Stimulated activated effector memory CD8-positive, alpha-beta T cell treated with anti-CD3 and anti-CD28 coated beads, Interleukin-12 subunit alpha, Interleukin-12 subunit beta, amount 100 ng/mL, for 72 hours (primary cell): ENCODE data around the gene FAM241A.
"Not testable (repeated sequence)": the region's sequence is repeated elsewhere in the genome, so short reads cannot be mapped to it uniquely, and the experiment has no call there.

Experiments used
- ATAC-seq: fragments of 150-1000 bp; cut with Tn5 transposase; 2 replicates; pipeline ENCODE4 v1.10.0; 2021
- DNase-seq, 2 donors: peaks; one replicate each; pipeline ENCODE4 v3.0.0; 2021 to 2022; ENCODE audit warnings: low spot score in 2 of 2
- H3K27ac Mint-ChIP-seq: one replicate; pipeline ENCODE4 v1.8.0; 2022; ENCODE audit warnings: mild to moderate bottlenecking, mixed read lengths
- H3K36me3 Mint-ChIP-seq: one replicate; pipeline ENCODE4 v1.8.0; 2022; ENCODE audit warnings: mild to moderate bottlenecking, mixed read lengths
- H3K4me1 Mint-ChIP-seq: one replicate; pipeline ENCODE4 v1.8.0; 2022; ENCODE audit warnings: mixed read lengths
- H3K4me3 Mint-ChIP-seq: one replicate; pipeline ENCODE4 v1.8.0; 2022; ENCODE audit warnings: mild to moderate bottlenecking, mixed read lengths
- H3K9me3 Mint-ChIP-seq: one replicate; pipeline ENCODE4 v1.8.0; 2022; ENCODE audit warnings: mixed read lengths

Gene FAM241A

DNA sequence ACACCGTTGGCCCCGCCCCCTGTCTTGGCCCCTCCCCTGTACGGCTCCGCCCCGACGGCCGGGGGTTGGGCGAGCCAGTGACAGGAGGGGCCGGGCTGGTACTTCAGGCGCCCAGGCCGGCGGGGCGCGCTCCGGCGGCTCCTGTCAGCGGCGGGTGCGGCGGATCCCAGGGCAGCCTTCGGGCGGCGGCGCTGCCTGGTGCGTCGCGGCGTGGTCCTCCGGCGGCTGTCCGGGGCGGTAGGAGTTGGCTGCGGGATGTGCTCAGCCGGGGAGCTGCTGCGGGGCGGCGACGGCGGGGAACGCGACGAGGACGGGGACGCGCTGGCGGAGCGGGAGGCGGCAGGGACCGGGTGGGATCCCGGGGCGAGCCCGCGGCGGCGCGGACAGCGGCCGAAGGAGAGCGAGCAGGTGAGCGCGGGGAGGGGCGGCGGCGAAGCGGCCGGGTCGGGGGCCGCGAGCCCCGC, at the start of gene FAM241A:
Gene FAM241A (plus strand): TSS at position 129 of the 464 bp plus-strand sequence. CDS start 127 bp downstream, at position 256.
- ATAC-seq, result peak; percentile 95
- H3K36me3 Mint-ChIP-seq, result no peaks in the 10 kb centered on the region
- peak; percentile 84 to 93 for DNase-seq
- peaks cover 41% of the 10 kb centered on the region for H3K4me1 Mint-ChIP-seq
- H3K9me3 Mint-ChIP-seq, result no peaks in the 10 kb centered on the region
- peak within 1 kb of the TSS; percentile 92 for H3K27ac Mint-ChIP-seq
- peak within 1 kb of the TSS; percentile 77 for H3K4me3 Mint-ChIP-seq

DNA sequence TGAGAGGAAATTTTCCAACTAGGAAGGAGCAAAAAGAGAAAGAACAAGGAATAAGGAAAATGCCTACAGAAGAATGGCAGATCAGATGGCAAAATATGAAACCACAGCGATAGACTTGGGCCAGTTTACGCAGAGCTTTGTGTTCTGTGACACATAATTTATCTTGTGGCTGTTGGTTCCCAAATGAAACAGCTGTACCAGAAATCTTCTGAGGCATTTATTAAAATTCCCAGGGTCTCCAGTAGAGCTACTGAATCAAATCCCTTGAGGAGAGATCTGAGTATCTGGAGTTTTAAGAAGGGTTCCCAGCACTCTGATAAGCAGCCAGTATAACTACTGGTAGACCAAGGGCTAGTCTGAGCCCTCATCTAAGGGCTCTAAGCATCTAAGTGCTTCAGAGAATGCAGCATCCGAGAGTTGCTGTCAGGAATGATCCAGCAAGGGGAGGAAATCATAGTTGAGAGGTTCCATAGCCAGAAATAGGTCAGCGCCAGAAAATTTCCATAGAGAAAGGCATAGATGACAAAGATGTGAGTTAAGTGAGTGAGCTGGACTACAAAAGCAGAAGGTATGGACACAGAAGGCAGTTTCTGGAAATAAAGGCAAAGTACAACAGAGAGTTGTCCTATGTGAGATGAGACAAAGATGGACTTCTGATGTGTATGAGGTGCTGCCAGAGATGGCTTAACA, 46.3 kb upstream of the FAM241A start:
- Mint-ChIP-seq H3K27ac (no peak overlapping the region), H3K4me3 (no peak overlapping the region)
- no peak for ATAC-seq

DNA sequence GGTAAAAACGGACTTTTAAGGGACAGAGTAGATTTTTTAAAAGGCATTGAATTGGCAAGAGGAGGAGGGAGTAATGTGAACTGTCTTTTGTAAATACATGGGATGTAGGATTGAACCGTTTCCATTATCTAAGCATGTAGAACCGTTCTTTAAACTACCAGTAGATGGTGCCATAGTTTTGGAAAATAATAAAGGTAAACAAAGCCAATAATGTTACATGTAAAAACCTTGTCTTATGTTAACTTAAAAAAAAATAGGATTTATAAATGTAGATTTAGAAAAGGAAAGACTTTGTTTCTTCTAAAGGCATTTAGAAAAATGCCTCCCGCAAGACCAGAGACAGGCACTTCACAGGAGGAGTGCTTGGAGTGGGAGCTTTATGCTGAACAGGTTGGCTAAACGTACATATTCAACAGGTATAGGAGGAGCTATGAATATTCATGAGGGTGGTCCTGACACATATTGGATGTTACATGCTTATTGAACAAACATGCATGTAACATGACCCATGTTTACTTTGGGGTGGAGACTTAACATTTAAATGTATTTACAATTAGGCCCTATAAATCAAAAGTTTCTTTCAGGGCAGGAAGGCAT, 45.5 kb upstream of the FAM241A start:
- no peaks in the 10 kb centered on the region for H3K9me3 Mint-ChIP-seq
- DNase-seq, result no peak
- H3K4me3 Mint-ChIP-seq, result no peak overlapping the region
- H3K36me3 Mint-ChIP-seq, result no peaks in the 10 kb centered on the region
- ATAC-seq, result peak; percentile 68
- no peak overlapping the region for H3K27ac Mint-ChIP-seq
- no peaks in the 10 kb centered on the region for H3K4me1 Mint-ChIP-seq

More for the DNA sequence above, 46.3 kb upstream of the FAM241A start:
- Mint-ChIP-seq H3K9me3 (no peaks in the 10 kb centered on the region), H3K4me1 (no peaks in the 10 kb centered on the region), H3K36me3 (no peaks in the 10 kb centered on the region)
- no peak for DNase-seq

DNA sequence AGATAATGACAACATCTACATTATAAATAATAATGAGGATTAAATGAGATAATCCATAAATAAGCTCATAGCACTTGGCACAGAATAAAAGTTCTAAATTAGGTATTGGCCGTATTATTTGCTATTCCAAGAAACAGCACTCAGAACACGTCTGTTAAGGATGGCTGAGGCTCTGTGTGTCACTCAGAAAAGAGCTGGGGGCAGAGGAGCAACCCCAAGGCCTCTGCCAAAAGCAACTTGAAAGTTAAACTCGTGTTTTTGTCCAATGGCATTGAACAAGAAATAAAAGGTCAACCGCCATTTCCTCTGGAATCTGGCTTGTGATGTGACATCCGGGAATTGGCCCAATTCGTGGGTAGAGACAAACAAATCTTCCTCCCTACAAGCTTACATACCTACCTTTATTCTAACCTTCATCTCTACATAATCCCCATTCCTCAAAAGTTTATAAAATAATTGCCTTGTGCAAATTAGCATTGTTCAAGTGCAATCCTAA, 42.3 kb upstream of the FAM241A start:
- no peak overlapping the region for H3K4me3 Mint-ChIP-seq
- ATAC-seq (no peak), DNase-seq (no peak)
- H3K27ac Mint-ChIP-seq, result no peak overlapping the region
- no peaks in the 10 kb centered on the region for H3K36me3 Mint-ChIP-seq
- no peaks in the 10 kb centered on the region for H3K9me3 Mint-ChIP-seq
- no peaks in the 10 kb centered on the region for H3K4me1 Mint-ChIP-seq

DNA sequence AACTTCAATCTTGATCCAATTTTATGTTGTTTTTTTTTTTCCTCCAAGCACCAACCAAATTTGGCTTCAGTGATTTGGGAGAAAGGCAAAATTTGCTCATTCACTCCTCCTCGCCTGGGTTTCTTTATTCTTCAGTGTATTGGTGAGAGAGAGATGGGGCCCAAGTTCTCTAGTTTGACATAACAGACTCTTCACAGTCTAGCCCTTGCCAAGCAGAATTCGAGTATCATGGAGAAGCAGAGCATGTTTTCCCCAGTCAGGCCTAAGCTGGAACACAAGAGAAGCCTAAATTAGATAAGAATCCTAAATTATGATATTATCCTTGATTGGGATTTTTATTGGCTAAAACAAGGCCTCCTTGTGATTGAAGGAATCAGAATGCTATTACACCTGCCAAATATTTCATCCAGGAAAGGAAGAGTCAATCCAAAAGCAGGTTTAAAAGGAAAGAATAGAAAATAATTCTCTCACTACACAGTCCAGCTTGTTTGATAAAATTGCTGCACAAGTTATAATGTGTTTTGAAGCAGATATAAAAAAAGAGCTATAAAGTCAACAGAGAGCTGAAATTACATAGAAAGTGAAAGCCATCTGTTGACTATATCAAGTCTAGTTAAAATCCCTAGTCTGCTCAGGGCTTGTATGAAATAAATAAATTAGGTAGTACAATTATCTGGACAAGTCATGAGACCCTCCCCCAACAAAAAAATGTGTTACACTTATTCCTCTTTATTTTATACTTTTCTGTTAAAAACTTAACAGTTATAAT, 39.9 kb upstream of the FAM241A start:
- Mint-ChIP-seq H3K27ac (no peak overlapping the region), H3K36me3 (no peaks in the 10 kb centered on the region), H3K9me3 (no peaks in the 10 kb centered on the region), H3K4me1 (no peaks in the 10 kb centered on the region), H3K4me3 (no peak overlapping the region)
- DNase-seq (no peak), ATAC-seq (no peak)

DNA sequence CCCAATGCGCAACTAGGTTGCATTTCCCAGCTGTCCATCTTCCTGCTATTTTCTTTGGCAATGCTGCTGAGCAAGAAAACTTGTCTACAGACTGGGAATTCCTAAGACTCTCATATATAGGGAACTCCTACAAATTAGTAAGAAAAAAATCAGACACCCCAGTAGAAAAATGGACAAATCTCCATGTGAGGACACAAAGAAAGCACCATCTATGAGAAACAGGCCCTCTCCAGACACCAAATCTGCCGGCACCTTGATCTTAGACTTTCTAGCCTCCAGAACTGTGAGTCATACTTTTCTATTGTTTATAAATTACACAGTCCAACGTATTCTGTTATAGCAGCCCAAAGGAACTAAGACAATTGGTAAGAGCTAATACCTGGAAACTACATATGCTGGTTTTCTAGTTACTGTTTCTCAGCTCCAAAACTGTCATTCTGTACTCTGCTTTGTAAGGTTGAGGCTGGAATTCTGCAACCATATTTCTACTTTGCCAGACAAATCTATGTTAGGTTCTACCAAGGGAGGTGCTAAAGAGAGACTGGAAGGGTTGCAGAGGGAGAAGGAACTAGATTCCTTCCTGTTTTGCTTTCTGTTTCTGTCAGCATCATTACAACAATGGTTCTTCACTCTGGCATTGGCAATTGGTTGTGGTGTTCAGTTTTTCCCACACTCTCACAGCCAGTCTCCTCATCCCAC, 35.7 kb upstream of the FAM241A start:
- H3K9me3 Mint-ChIP-seq, result no peaks in the 10 kb centered on the region
- H3K36me3 Mint-ChIP-seq, result no peaks in the 10 kb centered on the region
- DNase-seq (no peak), ATAC-seq (peak; percentile 47)
- H3K4me1 Mint-ChIP-seq, result no peaks in the 10 kb centered on the region
- H3K27ac Mint-ChIP-seq, result no peak overlapping the region
- no peak overlapping the region for H3K4me3 Mint-ChIP-seq

DNA sequence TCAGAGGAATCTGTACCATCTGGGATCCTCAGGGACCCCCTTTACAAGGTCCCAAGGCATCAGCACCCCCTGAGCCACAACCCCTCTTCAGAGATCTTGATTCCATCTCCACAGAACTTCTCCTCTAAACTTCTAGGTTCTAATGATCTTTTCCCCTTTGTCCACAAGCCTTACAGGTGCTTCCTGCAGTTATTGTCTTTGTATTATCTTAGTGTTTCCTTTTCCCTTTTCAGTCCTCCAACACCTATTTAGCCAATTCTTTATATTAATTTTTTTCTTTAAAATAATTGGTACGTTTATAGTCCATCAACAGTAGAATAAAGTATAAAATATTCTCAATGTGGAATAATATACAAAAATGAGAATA, 35.2 kb upstream of the FAM241A start:
- Mint-ChIP-seq H3K9me3 (no peaks in the 10 kb centered on the region), H3K27ac (no peak overlapping the region), H3K36me3 (no peaks in the 10 kb centered on the region), H3K4me3 (no peak overlapping the region), H3K4me1 (no peaks in the 10 kb centered on the region)
- ATAC-seq, result no peak
- no peak for DNase-seq

DNA sequence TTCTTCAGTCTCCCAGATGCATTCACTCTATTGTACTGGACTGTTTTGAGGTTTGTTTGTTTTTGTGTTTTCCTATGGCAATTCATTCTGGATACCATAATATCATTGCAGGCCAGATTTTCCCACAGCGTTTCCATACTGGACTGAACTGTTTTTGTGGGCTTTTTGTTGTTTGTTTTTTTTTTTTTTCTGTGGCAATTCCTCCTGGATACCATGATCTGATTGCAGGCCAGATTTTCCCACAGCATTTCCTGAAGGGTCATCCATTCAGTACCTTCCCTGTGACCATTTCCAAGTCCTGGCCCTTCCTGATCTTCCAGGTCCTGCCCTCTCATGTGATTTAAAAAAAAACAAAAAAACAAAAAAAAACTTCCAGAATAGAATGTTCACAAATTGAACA, 33.9 kb upstream of the FAM241A start:
- DNase-seq (no peak), ATAC-seq (no peak)
- Mint-ChIP-seq H3K9me3 (no peaks in the 10 kb centered on the region), H3K27ac (no peak overlapping the region), H3K4me3 (no peak overlapping the region), H3K36me3 (no peaks in the 10 kb centered on the region), H3K4me1 (no peaks in the 10 kb centered on the region)

DNA sequence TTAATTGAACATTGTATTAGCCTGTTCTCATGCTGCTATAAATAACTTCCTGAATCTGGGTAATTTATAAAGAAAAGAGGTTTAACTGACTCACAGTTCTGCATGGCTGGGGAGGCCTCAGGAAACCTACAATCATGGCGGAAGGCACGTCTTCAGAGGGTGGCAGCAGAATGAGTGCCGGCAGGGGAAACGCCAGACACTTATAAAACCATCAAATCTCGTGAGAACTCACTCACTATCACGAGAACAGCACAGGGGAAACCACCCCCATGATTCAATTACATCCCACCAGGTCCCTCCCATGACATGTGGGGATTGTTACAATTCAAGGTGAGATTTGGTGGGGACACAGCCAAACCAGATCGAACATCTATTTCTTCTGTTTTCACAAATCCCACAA, 33.2 kb upstream of the FAM241A start:
- not testable (repeated sequence) for DNase-seq, H3K4me1 Mint-ChIP-seq, H3K9me3 Mint-ChIP-seq, H3K27ac Mint-ChIP-seq, H3K36me3 Mint-ChIP-seq, H3K4me3 Mint-ChIP-seq, ATAC-seq

DNA sequence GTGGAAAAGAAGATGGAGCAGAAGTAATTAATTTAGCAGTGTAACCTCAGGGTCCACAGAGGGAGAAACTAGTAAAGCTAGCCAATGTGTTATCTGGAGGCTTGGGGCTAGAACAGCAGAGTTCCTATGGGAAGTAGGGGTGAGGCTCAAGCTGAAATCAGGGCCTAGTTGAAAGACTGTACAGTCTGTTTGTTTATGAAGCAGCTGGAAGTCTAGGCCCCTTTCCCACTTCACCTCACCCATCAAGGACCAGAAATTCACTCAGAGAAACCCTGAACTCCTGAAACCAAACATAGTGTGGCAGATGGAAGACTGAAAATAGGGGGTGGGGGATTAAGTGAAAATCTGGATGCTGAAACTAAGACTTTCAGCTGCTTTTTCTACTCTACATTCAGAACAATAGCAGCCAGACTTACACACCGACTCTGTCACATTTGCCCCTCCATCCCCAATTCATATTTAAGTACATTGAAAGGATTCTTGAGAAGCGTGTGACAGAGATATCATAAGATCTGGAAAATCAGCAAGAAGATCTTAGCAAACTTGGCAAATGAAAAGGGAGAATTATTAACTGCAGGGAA, 32.6 kb upstream of the FAM241A start:
- Mint-ChIP-seq H3K4me3 (no peak overlapping the region), H3K4me1 (no peaks in the 10 kb centered on the region), H3K9me3 (no peaks in the 10 kb centered on the region), H3K36me3 (no peaks in the 10 kb centered on the region), H3K27ac (no peak overlapping the region)
- DNase-seq (no peak), ATAC-seq (no peak)

DNA sequence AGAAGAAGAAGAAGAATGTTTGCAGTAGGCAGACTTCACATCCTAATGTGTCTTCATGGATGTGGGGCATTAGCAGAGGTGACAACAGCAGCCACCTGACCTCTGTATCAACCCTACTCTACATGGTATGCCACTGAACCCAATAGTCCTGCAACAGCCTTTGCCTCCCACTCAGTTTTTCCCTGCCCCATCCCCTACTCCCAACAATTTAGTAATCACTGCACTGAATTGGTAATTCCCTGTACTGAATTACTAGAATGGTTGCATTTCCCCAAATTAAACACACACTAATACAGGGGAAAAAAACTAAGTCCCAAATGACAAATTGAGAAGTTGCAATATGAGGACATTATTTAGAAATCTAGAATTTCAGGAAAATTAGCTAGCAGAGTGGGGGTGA, 31.4 kb upstream of the FAM241A start:
- no peak overlapping the region for H3K4me3 Mint-ChIP-seq
- no peak for ATAC-seq
- no peak overlapping the region for H3K27ac Mint-ChIP-seq
- H3K9me3 Mint-ChIP-seq, result no peaks in the 10 kb centered on the region
- no peaks in the 10 kb centered on the region for H3K36me3 Mint-ChIP-seq
- DNase-seq, result no peak
- H3K4me1 Mint-ChIP-seq, result peaks cover 5% of the 10 kb centered on the region

DNA sequence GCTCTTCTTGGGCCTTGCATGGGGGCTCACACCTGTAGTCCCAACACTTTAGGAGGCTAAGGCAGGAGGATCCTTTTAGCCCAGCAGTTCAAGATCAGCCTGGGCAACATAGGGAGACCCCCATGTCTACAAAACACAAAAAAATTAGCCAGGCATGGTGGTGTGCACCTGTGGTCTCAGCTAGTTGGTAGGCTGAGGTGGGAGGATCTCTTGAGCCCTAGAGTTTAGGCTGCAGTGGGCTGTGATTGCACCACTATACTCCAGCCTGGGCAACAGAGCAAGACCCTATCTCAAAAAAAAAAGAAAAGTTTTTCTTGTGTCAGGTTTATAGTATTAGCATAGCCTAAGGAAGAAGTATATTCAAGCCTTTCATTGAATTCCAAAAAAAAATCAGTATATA, 30.8 kb upstream of the FAM241A start:
- H3K4me1 Mint-ChIP-seq, result peaks cover 11% of the 10 kb centered on the region
- H3K36me3 Mint-ChIP-seq, result no peaks in the 10 kb centered on the region
- ATAC-seq, result no peak
- peaks cover 2% of the 10 kb centered on the region for H3K9me3 Mint-ChIP-seq
- H3K27ac Mint-ChIP-seq, result no peak overlapping the region
- DNase-seq, result no peak
- H3K4me3 Mint-ChIP-seq, result no peak overlapping the region

DNA sequence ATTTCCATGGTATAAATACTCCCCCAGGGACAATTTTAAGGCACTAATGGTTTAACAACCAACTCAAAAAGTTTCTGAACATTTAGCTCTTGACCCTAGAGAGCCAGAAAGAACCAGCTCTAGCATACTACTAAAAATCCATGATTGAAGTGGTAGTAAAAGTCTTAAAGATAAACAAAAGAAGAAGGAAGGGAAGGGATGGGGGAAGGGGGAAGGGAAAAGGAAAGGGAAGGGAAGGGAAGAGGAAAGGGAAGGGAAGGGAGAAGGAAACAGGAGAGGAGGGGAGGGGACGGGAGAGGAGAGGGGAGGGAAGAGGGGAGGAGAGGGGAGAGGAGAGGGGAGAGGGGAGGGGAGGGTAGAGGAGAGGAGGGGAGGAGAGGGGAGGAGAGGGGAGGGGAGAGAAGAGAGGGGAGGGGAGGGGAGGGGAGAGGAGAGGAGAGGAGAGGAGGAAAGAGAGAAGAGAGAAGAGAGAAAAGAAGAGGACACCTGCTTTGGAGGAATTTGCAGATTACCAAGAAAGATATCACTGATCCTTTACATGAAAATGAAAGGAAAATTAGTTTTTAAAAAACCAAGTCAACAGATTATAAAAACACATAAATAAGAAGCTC, 26.4 kb upstream of the FAM241A start:
- peak overlapping the region; percentile 92 for H3K27ac Mint-ChIP-seq

DNA sequence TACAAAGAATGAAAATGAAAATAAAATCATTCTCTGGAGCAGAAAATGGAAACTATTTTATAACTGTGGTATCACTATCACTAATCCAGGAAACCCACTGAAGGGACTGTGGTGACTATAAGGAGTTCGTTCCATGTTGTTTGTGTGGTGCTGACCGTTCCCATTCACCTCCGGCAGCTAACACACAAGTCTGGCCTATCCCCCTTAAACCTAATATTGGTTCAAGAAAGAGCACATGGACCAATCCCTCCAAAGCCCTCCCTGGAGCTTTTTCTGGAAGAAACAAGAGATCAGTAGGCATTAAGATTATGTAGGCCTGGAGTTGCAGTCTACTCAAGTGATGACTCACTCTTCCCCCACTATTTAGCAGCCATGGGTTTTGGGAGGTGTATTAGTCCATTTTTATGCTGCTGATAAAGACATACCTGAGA, 25.9 kb upstream of the FAM241A start:
- DNase-seq (peak in 1 of 2 donors; percentile 70), ATAC-seq (peak; percentile 95)
- H3K4me1 Mint-ChIP-seq, result peaks cover 27% of the 10 kb centered on the region
- H3K4me3 Mint-ChIP-seq, result peak overlapping the region; percentile 58
- peaks cover 8% of the 10 kb centered on the region for H3K9me3 Mint-ChIP-seq
- no peaks in the 10 kb centered on the region for H3K36me3 Mint-ChIP-seq
- H3K27ac Mint-ChIP-seq, result peak overlapping the region; percentile 92

More for the DNA sequence above, 26.4 kb upstream of the FAM241A start:
- peaks cover 27% of the 10 kb centered on the region for H3K4me1 Mint-ChIP-seq
- no peak for DNase-seq
- H3K4me3 Mint-ChIP-seq, result peak overlapping the region; percentile 58
- ATAC-seq, result no peak
- peaks cover 8% of the 10 kb centered on the region for H3K9me3 Mint-ChIP-seq
- H3K36me3 Mint-ChIP-seq, result no peaks in the 10 kb centered on the region
